B cell (primary cell): ENCODE measurements around the gene DNAJC16. TPM values are rescaled to one million over a fixed set of nuclear protein-coding genes. Genes with fewer than 3 reads are reported as not detected.
"Not testable (repeated sequence)": the region's sequence is repeated elsewhere in the genome, so short reads cannot be mapped to it uniquely, and the experiment has no call there.

Experiments used
- ATAC-seq: fragments of 200-7000 bp; cut with Tn5 transposase; one replicate; pipeline ENCODE4 v1.10.0; 2021; ENCODE audit warnings: low read depth, mild to moderate bottlenecking, moderate number of reproducible peaks, moderate library complexity
- CTCF ChIA-PET: fragments of 350-600 bp; sonication (Branson Sonifier 250); formaldehyde crosslinking; loops from one replicate; lab custom pipeline; 2021; ENCODE audit warnings: antibody characterized with exemption, inconsistent platforms; lab: Charles Lee
- POLR2A ChIA-PET: fragments of 350-600 bp; sonication (Branson Sonifier 250); formaldehyde crosslinking; loops from one replicate; lab custom pipeline; 2021; ENCODE audit warnings: antibody characterized with exemption; lab: Charles Lee
- DNase-seq: peaks from one replicate; pipeline ENCODE4 v3.0.0; 2013
- H2AFZ ChIP-seq: 2 replicates; pipeline ENCODE4 v1.6.1; 2012; ENCODE audit warnings: mild to moderate bottlenecking, low read depth, low read length; ENCODE audit not compliant: insufficient read depth, poor library complexity, severe bottlenecking
- H3K27ac ChIP-seq, 2 donors: 1 replicate in 1 of 2; 2 replicates in 1 of 2; pipeline ENCODE4 v1.5.1; 2012 to 2013; ENCODE audit warnings: low read length in 2 of 2, mild to moderate bottlenecking in 2 of 2, moderate library complexity in 1 of 2
- H3K27me3 ChIP-seq, 4 experiments: fragments of 200-600 bp in 1 of 4; sonication (generic) in 1 of 4; replicated peaks in 1 of 4; 1 replicate in 2 of 4; 2 replicates in 2 of 4; pipeline versions ENCODE4 v1.6.1 to v1.7.0; 2013 to 2016; ENCODE audit warnings: low read length in 3 of 4, mild to moderate bottlenecking in 2 of 4, mixed read lengths in 1 of 4, moderate library complexity in 1 of 4; ENCODE audit not compliant: insufficient read depth in 4 of 4, control insufficient read depth in 3 of 4; ENCODE audit errors: control extremely low read depth in 1 of 4
- H3K36me3 ChIP-seq, 2 experiments: replicated peaks in 1 of 2; 1 replicate in 1 of 2; 2 replicates in 1 of 2; pipeline versions ENCODE4 v1.6.1 to v1.7.1; 2013; ENCODE audit warnings: low read length in 1 of 2; ENCODE audit not compliant: insufficient read depth in 2 of 2, control insufficient read depth in 1 of 2; ENCODE audit errors: control extremely low read depth in 1 of 2, extremely low read depth in 1 of 2
- H3K4me1 ChIP-seq, 2 donors: fragments of 200-600 bp in 1 of 2; sonication (generic) in 1 of 2; 1 replicate in 1 of 2; 2 replicates in 1 of 2; pipeline versions ENCODE4 v1.5.1 to v1.6.1; 2013 to 2017; ENCODE audit warnings: low read length in 2 of 2; ENCODE audit not compliant: control insufficient read depth in 2 of 2, insufficient read depth in 2 of 2
- H3K4me2 ChIP-seq: replicated peaks from 2 replicates; pipeline ENCODE3; 2012; ENCODE audit warnings: mild to moderate bottlenecking, low read depth, low read length; ENCODE audit not compliant: poor library complexity, severe bottlenecking
- H3K4me3 ChIP-seq, 5 experiments: fragments of 200-600 bp in 1 of 5; sonication (generic) in 1 of 5; 1 replicate in 3 of 5; 2 replicates in 2 of 5; pipeline versions ENCODE4 v1.5.1 to v1.7.0; 2011 to 2016; ENCODE audit warnings: low read length in 4 of 5, mild to moderate bottlenecking in 4 of 5, low read depth in 2 of 5, control low read depth in 1 of 5, moderate library complexity in 1 of 5; ENCODE audit not compliant: insufficient read depth in 1 of 5; ENCODE audit errors: control extremely low read depth in 1 of 5, extremely low read depth in 1 of 5
- H3K79me2 ChIP-seq: fragments of 200-600 bp; sonication (generic); one replicate; pipeline ENCODE4 v1.6.0; 2016; ENCODE audit warnings: low read length; ENCODE audit not compliant: control insufficient read depth, insufficient read depth
- H3K9ac ChIP-seq: fragments of 200-600 bp; sonication (generic); 2 replicates; pipeline ENCODE4 v1.6.1; 2017; ENCODE audit warnings: mild to moderate bottlenecking, low read length, moderate library complexity
- H3K9me3 ChIP-seq, 3 donors: one replicate each; pipeline versions ENCODE4 v1.6.1 to v1.7.1; 2013; ENCODE audit warnings: low read length in 2 of 3; ENCODE audit not compliant: control insufficient read depth in 2 of 3, insufficient read depth in 1 of 3; ENCODE audit errors: control extremely low read depth in 1 of 3
- H4K20me1 ChIP-seq: 2 replicates; pipeline ENCODE4 v1.6.0; 2012; ENCODE audit warnings: mild to moderate bottlenecking, low read length; ENCODE audit not compliant: insufficient read depth, control insufficient read depth, poor library complexity, severe bottlenecking
- H3K27ac Mint-ChIP-seq: one replicate; pipeline ENCODE4 v1.8.0; 2021; ENCODE audit warnings: mixed read lengths
- H3K27me3 Mint-ChIP-seq: one replicate; pipeline ENCODE4 v1.8.0; 2021; ENCODE audit warnings: mixed read lengths
- H3K4me1 Mint-ChIP-seq: one replicate; pipeline ENCODE4 v1.8.0; 2021; ENCODE audit warnings: mixed read lengths
- H3K4me3 Mint-ChIP-seq: one replicate; pipeline ENCODE4 v1.8.0; 2021; ENCODE audit warnings: mixed read lengths
- H3K9me3 Mint-ChIP-seq: one replicate; pipeline ENCODE4 v1.8.0; 2022; ENCODE audit warnings: mixed read lengths; ENCODE audit not compliant: insufficient read depth
- EZH2 ChIP-seq: IDR thresholded peaks from 2 replicates; pipeline ENCODE4 v1.6.1; 2012; ENCODE audit warnings: borderline replicate concordance, low read depth, mild to moderate bottlenecking, moderate library complexity, low read length; ENCODE audit not compliant: insufficient read depth, poor library complexity, severe bottlenecking
- WGBS: methylation state at CpG from one replicate; pipeline ENCODE4 v1.1.5; 2013; ENCODE audit warnings: missing lambda C conversion rate; ENCODE audit not compliant: insufficient coverage; 5-methylcytosine and 5-hydroxymethylcytosine counted together
- intact Hi-C: fragments of 100-400 bp; cut with micrococcal nuclease; formaldehyde crosslinking; loops from one replicate; pipeline ENCODE4 v1.10.0; 2022
- polyA plus RNA-seq: library from polyadenylated mRNA; depleted of rRNA; stranded (reverse); fragments of >200 nt; gene quantifications from 2 replicates; pipeline ENCODE4 v1.2.3, GENCODE V29; 2012
- total RNA-seq, 2 donors: library from RNA; stranded (reverse); fragments of 120-200 nt in 1 of 2; gene quantifications; 1 replicate in 1 of 2; 2 replicates in 1 of 2; pipeline versions ENCODE4 v1.2.3 to v1.2.4, GENCODE V29; 2013 to 2022
- TF ChIP-seq, protein P1 (sequence below): fragments of 200-600 bp; IDR thresholded peaks from one replicate; pipeline ENCODE4 v1.8.0; 2022; ENCODE audit warnings: antibody characterized with exemption, mild to moderate bottlenecking

DNAJC16 gene
- total and polyA plus RNA-seq, 2 donors (not counting 1 experiment from before 2014, with no cell fraction given) = 16.9 to 47.1 TPM

DNA sequence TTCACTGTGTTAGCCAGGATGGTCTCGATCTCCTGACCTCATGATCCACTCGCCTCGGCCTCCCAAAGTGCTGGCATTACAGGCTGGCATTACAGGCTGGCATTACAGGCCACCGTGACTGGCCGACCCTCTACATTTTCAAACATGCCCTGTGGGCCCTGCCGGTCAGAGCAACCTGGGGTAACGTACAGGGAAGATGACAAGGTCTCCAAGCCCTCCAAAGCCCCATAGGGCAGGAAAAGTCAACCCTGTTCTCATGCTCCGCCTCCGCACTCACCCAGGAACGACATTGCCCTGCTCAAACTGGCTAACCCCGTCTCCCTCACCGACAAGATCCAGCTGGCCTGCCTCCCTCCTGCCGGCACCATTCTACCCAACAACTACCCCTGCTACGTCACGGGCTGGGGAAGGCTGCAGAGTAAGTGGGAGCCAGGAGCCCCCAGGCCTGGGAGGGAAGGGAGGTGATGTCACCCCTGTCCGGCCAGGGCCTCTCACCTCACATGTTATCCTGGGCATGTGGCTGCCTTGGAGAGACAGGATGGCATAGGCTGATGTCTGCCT lies 43.6 kb upstream of the DNAJC16 start:
- H3K4me1 Mint-ChIP-seq, H3K4me3 Mint-ChIP-seq, H3K4me3 ChIP-seq, H3K27me3 ChIP-seq, DNase-seq, H3K27me3 Mint-ChIP-seq, H2AFZ ChIP-seq, H3K4me1 ChIP-seq, H4K20me1 ChIP-seq, H3K27ac Mint-ChIP-seq, intact Hi-C loops, H3K27ac ChIP-seq, H3K79me2 ChIP-seq, H3K9me3 Mint-ChIP-seq, ATAC-seq, POLR2A ChIA-PET, H3K9ac ChIP-seq, H3K4me2 ChIP-seq, H3K9me3 ChIP-seq, H3K36me3 ChIP-seq: not testable (repeated sequence)
- 95% methylated on average over 8 of the region's 16 CpGs for WGBS
- CTCF ChIA-PET = interaction anchor here (0.6 kb wide), 1 partner anchor 1458 kb away, joined by 3 read pairs; no protein-coding TSS in a partner anchor

DNA sequence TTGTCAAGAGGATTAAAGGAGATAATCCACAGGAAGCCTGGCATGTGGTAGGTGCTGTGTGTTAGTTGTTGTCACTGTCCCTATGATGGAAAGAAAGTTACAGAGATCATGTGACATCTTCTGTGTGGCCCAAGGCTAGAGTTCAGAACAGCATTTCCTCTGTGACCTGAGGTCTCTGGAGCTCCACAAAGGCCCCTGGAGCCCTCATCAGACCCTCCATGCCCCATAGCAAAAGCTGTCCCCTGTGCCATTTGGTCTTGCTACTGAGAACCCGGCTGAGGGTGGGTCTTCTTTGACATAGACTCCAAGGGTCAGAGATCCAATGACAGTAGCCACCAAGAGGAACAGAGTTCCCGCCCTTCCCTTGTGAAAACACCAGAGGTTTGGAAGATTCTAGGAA lies 42.7 kb upstream of the DNAJC16 start:
- POLR2A ChIA-PET = no interaction called here
- Mint-ChIP-seq H3K27ac (no peak overlapping the region), H3K27me3 (no peaks in the 10 kb centered on the region), H3K4me3 (no peak overlapping the region), H3K4me1 (no peaks in the 10 kb centered on the region), H3K9me3 (no peaks in the 10 kb centered on the region)
- TF ChIP-seq, protein P1, sequence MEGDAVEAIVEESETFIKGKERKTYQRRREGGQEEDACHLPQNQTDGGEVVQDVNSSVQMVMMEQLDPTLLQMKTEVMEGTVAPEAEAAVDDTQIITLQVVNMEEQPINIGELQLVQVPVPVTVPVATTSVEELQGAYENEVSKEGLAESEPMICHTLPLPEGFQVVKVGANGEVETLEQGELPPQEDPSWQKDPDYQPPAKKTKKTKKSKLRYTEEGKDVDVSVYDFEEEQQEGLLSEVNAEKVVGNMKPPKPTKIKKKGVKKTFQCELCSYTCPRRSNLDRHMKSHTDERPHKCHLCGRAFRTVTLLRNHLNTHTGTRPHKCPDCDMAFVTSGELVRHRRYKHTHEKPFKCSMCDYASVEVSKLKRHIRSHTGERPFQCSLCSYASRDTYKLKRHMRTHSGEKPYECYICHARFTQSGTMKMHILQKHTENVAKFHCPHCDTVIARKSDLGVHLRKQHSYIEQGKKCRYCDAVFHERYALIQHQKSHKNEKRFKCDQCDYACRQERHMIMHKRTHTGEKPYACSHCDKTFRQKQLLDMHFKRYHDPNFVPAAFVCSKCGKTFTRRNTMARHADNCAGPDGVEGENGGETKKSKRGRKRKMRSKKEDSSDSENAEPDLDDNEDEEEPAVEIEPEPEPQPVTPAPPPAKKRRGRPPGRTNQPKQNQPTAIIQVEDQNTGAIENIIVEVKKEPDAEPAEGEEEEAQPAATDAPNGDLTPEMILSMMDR = no peak
- TF ChIP-seq EZH2 = no peak
- DNase-seq (no peak), ATAC-seq (no peak)
- 100% methylated on average over 1 of the region's 2 CpGs for WGBS
- Histone ChIP-seq H3K4me3 (no peak overlapping the region), H3K27ac (no peak overlapping the region), H3K36me3 (peaks cover 0 to 2% of the 10 kb centered on the region in 2 experiments), H3K9me3 (no peaks in the 10 kb centered on the region), H3K4me1 (no peaks in the 10 kb centered on the region), H3K4me2 (no peak overlapping the region), H2AFZ (no peak overlapping the region), H4K20me1 (no peaks in the 10 kb centered on the region), H3K9ac (no peak overlapping the region), H3K27me3 (no peaks in the 10 kb centered on the region), H3K79me2 (no peaks in the 10 kb centered on the region)
- CTCF ChIA-PET = interaction anchor here (0.6 kb wide), 1 partner anchor 1457 kb away, joined by 3 read pairs; no protein-coding TSS in a partner anchor
- intact Hi-C loops = no loop called here

DNA sequence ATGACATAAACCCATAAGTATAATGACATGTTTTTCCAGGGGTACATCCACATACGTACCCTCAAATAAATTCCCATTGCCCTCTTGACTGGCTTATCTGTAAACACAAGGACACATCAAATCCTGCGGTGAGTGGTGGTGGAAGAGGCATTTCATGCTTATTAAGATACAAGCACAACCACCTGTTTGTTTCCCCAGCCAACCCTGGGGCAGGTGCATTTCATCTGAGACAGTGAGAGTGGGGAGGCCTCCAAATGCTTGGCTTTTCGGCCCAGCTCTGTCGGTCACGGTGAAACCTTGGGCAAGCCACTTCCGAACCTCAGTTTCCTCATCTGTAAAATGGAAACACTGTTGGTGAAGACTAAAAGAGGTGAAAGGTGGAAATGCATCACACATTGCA lies 42.2 kb upstream of the DNAJC16 start:
- 100% methylated on average over 2 of the region's 6 CpGs for WGBS
- H2AFZ ChIP-seq, H3K36me3 ChIP-seq, H3K27ac Mint-ChIP-seq, H3K9me3 ChIP-seq, H3K9ac ChIP-seq, H3K4me3 Mint-ChIP-seq, H3K4me1 Mint-ChIP-seq, H3K27me3 ChIP-seq, H3K79me2 ChIP-seq, H3K4me3 ChIP-seq, H3K4me2 ChIP-seq, H4K20me1 ChIP-seq, DNase-seq, ATAC-seq, H3K4me1 ChIP-seq, H3K9me3 Mint-ChIP-seq, H3K27me3 Mint-ChIP-seq, POLR2A ChIA-PET, intact Hi-C loops, CTCF ChIA-PET, H3K27ac ChIP-seq: not testable (repeated sequence)
